Lower lobe of right lung (tissue), 2 donors: ENCODE results near the gene TUBA3E. TPM values are rescaled to one million over a fixed set of nuclear protein-coding genes. Genes with fewer than 3 reads are reported as not detected.
"Not testable (repeated sequence)": the region's sequence is repeated elsewhere in the genome, so short reads cannot be mapped to it uniquely, and the experiment has no call there.

Source experiments
- ATAC-seq, 2 donors: fragments of 200-7000 bp; cut with Tn5 transposase; one replicate each; pipeline ENCODE4 v1.9.1; 2020 to 2022; ENCODE audit warnings: mild to moderate bottlenecking in 2 of 2, moderate library complexity in 2 of 2
- DNase-seq: peaks from one replicate; pipeline ENCODE4 v3.0.0-alpha.2; 2020
- H3K27ac ChIP-seq: fragments of 200-600 bp; one replicate; pipeline ENCODE4 v1.8.0; 2022
- H3K27me3 ChIP-seq: fragments of 200-600 bp; one replicate; pipeline ENCODE4 v1.8.0; 2022; ENCODE audit warnings: low read depth
- H3K36me3 ChIP-seq: fragments of 200-600 bp; one replicate; pipeline ENCODE4 v1.8.0; 2022; ENCODE audit warnings: mild to moderate bottlenecking
- H3K4me1 ChIP-seq: fragments of 200-600 bp; one replicate; pipeline ENCODE4 v1.8.0; 2022
- H3K4me3 ChIP-seq: fragments of 200-600 bp; one replicate; pipeline ENCODE4 v1.8.0; 2022; ENCODE audit warnings: mild to moderate bottlenecking
- H3K9me3 ChIP-seq: fragments of 200-600 bp; one replicate; pipeline ENCODE4 v1.8.0; 2022
- CTCF ChIP-seq: fragments of 200-600 bp; IDR thresholded peaks from one replicate; pipeline ENCODE4 v1.8.0; 2022; ENCODE audit warnings: antibody characterized with exemption, mild to moderate bottlenecking
- intact Hi-C: fragments of 100-400 bp; cut with DNase I; formaldehyde crosslinking; loops from one replicate; pipeline ENCODE4 v1.11.0; 2022
- total RNA-seq: library from RNA; stranded (reverse); fragmentation: NEBNext Ultra II Directional; extraction: Animal tissue kit (Norgen Biotek cat#: 25700); gene quantifications from one replicate; pipeline ENCODE4 v1.2.1, GENCODE V29; 2021
- donor health status: DM: no; HTN: yes; CAD: no; lungs with severe emphysema.

The TUBA3E gene
- total RNA-seq, 1 donor from 2014 or later, result not detected

GRCh38 chr2:130150181-130151144, 47.8 kb downstream of the TUBA3E start:
- Histone ChIP-seq H3K36me3 (peaks cover 36% of the 10 kb centered on the region), H3K27me3 (peaks cover 3% of the 10 kb centered on the region), H3K4me3 (no peak overlapping the region), H3K9me3 (no peaks in the 10 kb centered on the region), H3K27ac (no peak overlapping the region), H3K4me1 (no peaks in the 10 kb centered on the region)
- intact Hi-C loops, result no loop called here
- DNase-seq (no peak), ATAC-seq (no peak)
- no peak for TF ChIP-seq CTCF

- H3K27ac ChIP-seq, H3K4me3 ChIP-seq, DNase-seq, H3K9me3 ChIP-seq, intact Hi-C loops, H3K27me3 ChIP-seq, ATAC-seq, H3K4me1 ChIP-seq: not testable (repeated sequence)
- peaks cover 18% of the 10 kb centered on the region for H3K36me3 ChIP-seq
Observed at GRCh38 chr2:130148515-130148914, 49.7 kb downstream of the TUBA3E start.

GRCh38 chr2:130145006-130145414, 53.2 kb downstream of the TUBA3E start, which contains the start of gene CCDC74B:
CCDC74B (minus strand) TSS chr2:130145112; CDS start chr2:130144996, 116 bp downstream.
- H3K27me3 ChIP-seq, H3K9me3 ChIP-seq, H3K27ac ChIP-seq, H3K36me3 ChIP-seq, intact Hi-C loops, H3K4me1 ChIP-seq: not testable (repeated sequence)
- H3K4me3 ChIP-seq, result peak within 1 kb of the TSS; percentile 36
- peak; percentile 59 for DNase-seq
- peak; percentile 79 to 87 for ATAC-seq

GRCh38 chr2:130143266-130144039, 54.8 kb downstream of the TUBA3E start:
- H3K4me1 ChIP-seq, DNase-seq, H3K27ac ChIP-seq, ATAC-seq, intact Hi-C loops, H3K27me3 ChIP-seq, H3K36me3 ChIP-seq, H3K9me3 ChIP-seq: not testable (repeated sequence)
- H3K4me3 ChIP-seq, result peak overlapping the region; percentile 36

- ATAC-seq, H3K27me3 ChIP-seq, H3K36me3 ChIP-seq, DNase-seq, H3K4me3 ChIP-seq, H3K27ac ChIP-seq, H3K9me3 ChIP-seq, H3K4me1 ChIP-seq, intact Hi-C loops: not testable (repeated sequence)
Observed at GRCh38 chr2:130142396-130143265, 55.6 kb downstream of the TUBA3E start.

Other genes starting within 250 kb of the TUBA3E start
- not detected for gene RAB6C, start 218.8 kb downstream of the TUBA3E start, total RNA-seq
- gene POTEF, start 69.2 kb downstream of the TUBA3E start, total RNA-seq, result not detected
- gene CCDC74B, start 53.3 kb downstream of the TUBA3E start, total RNA-seq, result 7.2 TPM
- 35.7 TPM for gene SMPD4, start 16.8 kb downstream of the TUBA3E start, total RNA-seq
- gene MZT2B, start 16.2 kb downstream of the TUBA3E start, total RNA-seq, result 125 TPM
- gene IMP4, start 144.5 kb upstream of the TUBA3E start, total RNA-seq, result 55.9 TPM
- 74.1 TPM for gene PTPN18, start 157.6 kb upstream of the TUBA3E start, total RNA-seq